ENCODE results near the gene ATP6V1G2.
"Not testable (repeated sequence)": the region's sequence is repeated elsewhere in the genome, so short reads cannot be mapped to it uniquely, and the experiment has no call there.

ATP6V1G2 gene

GRCh38 chr6:31546339-31546957 is at the start of gene ATP6V1G2:
Gene ATP6V1G2 (minus strand): TSS chr6:31546608. CDS start chr6:31546559, 49 bp downstream.
- peak; percentile 98 for DNase-seq

- DNase-seq: no peak
Measured at GRCh38 chr6:31592396-31592771, 46.0 kb upstream of the ATP6V1G2 start.

GRCh38 chr6:31590691-31591090 is 44.3 kb upstream of the ATP6V1G2 start:
- DNase-seq: not testable (repeated sequence)

GRCh38 chr6:31588871-31589650 is 42.7 kb upstream of the ATP6V1G2 start:
- DNase-seq: peak; percentile 74

- DNase-seq: no peak
Measured at GRCh38 chr6:31587791-31588777, 41.7 kb upstream of the ATP6V1G2 start.

- no peak for DNase-seq
Measured at GRCh38 chr6:31586599-31587281, 40.3 kb upstream of the ATP6V1G2 start.

- DNase-seq: no peak
Measured at GRCh38 chr6:31586008-31586407, 39.6 kb upstream of the ATP6V1G2 start, which contains the start of gene LST1. Gene LST1 (plus strand): TSS chr6:31586277. CDS start chr6:31587300, 1,023 bp downstream.

GRCh38 chr6:31585491-31585890 is 39.1 kb upstream of the ATP6V1G2 start:
- DNase-seq: peak; percentile 46

- no peak for DNase-seq
Measured at GRCh38 chr6:31582230-31582643, 35.8 kb upstream of the ATP6V1G2 start, which contains the start of gene LTB. Gene LTB (minus strand): TSS chr6:31582424. CDS start chr6:31582417, 7 bp downstream.

- DNase-seq: peak; percentile 25
Measured at GRCh38 chr6:31581434-31582229, 35.2 kb upstream of the ATP6V1G2 start.

- DNase-seq: peak; percentile 91
Measured at GRCh38 chr6:31580807-31581433, 34.5 kb upstream of the ATP6V1G2 start.

GRCh38 chr6:31580438-31580740 is 34.0 kb upstream of the ATP6V1G2 start:
- no peak for DNase-seq

GRCh38 chr6:31579546-31580437 is 33.4 kb upstream of the ATP6V1G2 start:
- no peak for DNase-seq

- DNase-seq: no peak
Measured at GRCh38 chr6:31579119-31579505, 32.7 kb upstream of the ATP6V1G2 start.

- no peak for DNase-seq
Measured at GRCh38 chr6:31578184-31579118, 32.0 kb upstream of the ATP6V1G2 start.

- DNase-seq: no peak
Measured at GRCh38 chr6:31577579-31577966, 31.2 kb upstream of the ATP6V1G2 start.

GRCh38 chr6:31576897-31577578 is 30.6 kb upstream of the ATP6V1G2 start:
- DNase-seq: no peak

GRCh38 chr6:31575952-31576685 is 29.7 kb upstream of the ATP6V1G2 start:
- peak; percentile 47 for DNase-seq

All from NCI-H82 (cell line).